GM12878 (cell line): ENCODE results near the gene PKP4.

Experiments used
- ASH2L ChIP-seq: fragments of 300-600, 200-600 bp; sonication (generic); IDR thresholded peaks from 2 replicates; pipeline ENCODE4 v1.6.1; 2017; ENCODE audit warnings: low read depth, mild to moderate bottlenecking, borderline replicate concordance
- EP300 ChIP-seq, 2 experiments: fragments of 150-350 bp in 1 of 2; IDR thresholded peaks; 2 replicates each; pipeline ENCODE4 v1.6.1; 2011 to 2012; ENCODE audit warnings: low read depth in 2 of 2, low read length in 2 of 2, borderline replicate concordance in 1 of 2, improper control_type of control experiment in 1 of 2, inconsistent platforms in 1 of 2; ENCODE audit not compliant: control insufficient read depth in 1 of 2
- IKZF1 ChIP-seq: fragments of 450-650 bp; conservative IDR thresholded peaks from 2 replicates; pipeline ENCODE4 v1.6.1; 2017; ENCODE audit warnings: antibody characterized with exemption, mild to moderate bottlenecking
- JUND ChIP-seq: IDR thresholded peaks from 2 replicates; pipeline ENCODE4 v1.6.1; 2012; ENCODE audit warnings: low read depth, mild to moderate bottlenecking, low read length, improper control_type of control experiment, moderate library complexity
- SP1 ChIP-seq: IDR thresholded peaks from one replicate; pipeline ENCODE4 v1.6.1; 2011; ENCODE audit warnings: low read depth, low read length
- SUPT20H ChIP-seq: IDR thresholded peaks from 2 replicates; pipeline ENCODE4 v1.6.1; 2011; ENCODE audit warnings: low read depth, mild to moderate bottlenecking, low read length, moderate library complexity, borderline replicate concordance; ENCODE audit not compliant: control insufficient read depth
- TF ChIP-seq, protein P1 (sequence below): fragments of 450-650 bp; IDR thresholded peaks from 2 replicates; pipeline ENCODE4 v1.6.1; 2017; ENCODE audit warnings: antibody characterized with exemption, mild to moderate bottlenecking, moderate library complexity
- TF ChIP-seq, protein P2 (sequence below): IDR thresholded peaks from 2 replicates; pipeline ENCODE4 v1.6.1; 2011; ENCODE audit warnings: low read depth, low read length, improper control_type of control experiment, borderline replicate concordance
- TF ChIP-seq, protein P3 (sequence below), 3 experiments: IDR thresholded peaks in 2 of 3; conservative IDR thresholded peaks in 1 of 3; 2 replicates each; pipeline ENCODE4 v1.5.1; 2011; ENCODE audit warnings: low read depth in 3 of 3, low read length in 3 of 3, mild to moderate bottlenecking in 3 of 3, control low read depth in 2 of 3, moderate library complexity in 2 of 3, inconsistent platforms in 1 of 3, mixed read lengths in 1 of 3; ENCODE audit not compliant: control insufficient read depth in 2 of 3, insufficient read depth in 1 of 3; ENCODE audit errors: extremely low read depth in 1 of 3

DNA sequence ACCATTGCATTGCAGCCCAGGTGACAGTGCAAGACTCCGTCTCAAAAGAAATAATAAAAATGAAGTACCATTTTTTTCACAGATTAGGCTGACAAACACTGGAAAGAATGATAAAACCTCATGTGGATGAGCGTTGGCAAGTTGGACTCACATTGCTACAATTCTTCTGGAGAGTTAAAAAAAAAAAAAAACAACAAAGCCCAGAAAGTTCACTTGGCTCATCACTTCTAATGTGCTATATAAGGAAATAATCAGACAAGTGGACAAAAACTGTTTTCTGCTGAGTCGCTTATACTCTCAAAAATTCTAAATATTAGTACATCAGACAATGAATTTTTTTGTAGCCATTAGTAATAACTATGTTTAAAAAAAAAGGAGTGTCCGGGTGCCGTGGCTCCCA is 38.4 kb downstream of the PKP4 start:
- TF ChIP-seq SP1 (no peak), ASH2L (no peak), EP300 (IDR thresholded peaks at IDR 0.05; ENCODE audit: borderline replicate concordance in 1 of 2, control insufficient read depth in 1 of 2, low read depth in 2 of 2, low read length in 2 of 2) (no peak), JUND (no peak), SUPT20H (no peak), IKZF1 (no peak)
- TF ChIP-seq, protein P1, sequence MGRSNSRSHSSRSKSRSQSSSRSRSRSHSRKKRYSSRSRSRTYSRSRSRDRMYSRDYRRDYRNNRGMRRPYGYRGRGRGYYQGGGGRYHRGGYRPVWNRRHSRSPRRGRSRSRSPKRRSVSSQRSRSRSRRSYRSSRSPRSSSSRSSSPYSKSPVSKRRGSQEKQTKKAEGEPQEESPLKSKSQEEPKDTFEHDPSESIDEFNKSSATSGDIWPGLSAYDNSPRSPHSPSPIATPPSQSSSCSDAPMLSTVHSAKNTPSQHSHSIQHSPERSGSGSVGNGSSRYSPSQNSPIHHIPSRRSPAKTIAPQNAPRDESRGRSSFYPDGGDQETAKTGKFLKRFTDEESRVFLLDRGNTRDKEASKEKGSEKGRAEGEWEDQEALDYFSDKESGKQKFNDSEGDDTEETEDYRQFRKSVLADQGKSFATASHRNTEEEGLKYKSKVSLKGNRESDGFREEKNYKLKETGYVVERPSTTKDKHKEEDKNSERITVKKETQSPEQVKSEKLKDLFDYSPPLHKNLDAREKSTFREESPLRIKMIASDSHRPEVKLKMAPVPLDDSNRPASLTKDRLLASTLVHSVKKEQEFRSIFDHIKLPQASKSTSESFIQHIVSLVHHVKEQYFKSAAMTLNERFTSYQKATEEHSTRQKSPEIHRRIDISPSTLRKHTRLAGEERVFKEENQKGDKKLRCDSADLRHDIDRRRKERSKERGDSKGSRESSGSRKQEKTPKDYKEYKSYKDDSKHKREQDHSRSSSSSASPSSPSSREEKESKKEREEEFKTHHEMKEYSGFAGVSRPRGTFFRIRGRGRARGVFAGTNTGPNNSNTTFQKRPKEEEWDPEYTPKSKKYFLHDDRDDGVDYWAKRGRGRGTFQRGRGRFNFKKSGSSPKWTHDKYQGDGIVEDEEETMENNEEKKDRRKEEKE = no peak
- TF ChIP-seq, protein P2, sequence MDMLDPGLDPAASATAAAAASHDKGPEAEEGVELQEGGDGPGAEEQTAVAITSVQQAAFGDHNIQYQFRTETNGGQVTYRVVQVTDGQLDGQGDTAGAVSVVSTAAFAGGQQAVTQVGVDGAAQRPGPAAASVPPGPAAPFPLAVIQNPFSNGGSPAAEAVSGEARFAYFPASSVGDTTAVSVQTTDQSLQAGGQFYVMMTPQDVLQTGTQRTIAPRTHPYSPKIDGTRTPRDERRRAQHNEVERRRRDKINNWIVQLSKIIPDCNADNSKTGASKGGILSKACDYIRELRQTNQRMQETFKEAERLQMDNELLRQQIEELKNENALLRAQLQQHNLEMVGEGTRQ = no peak
- TF ChIP-seq, protein P3, sequence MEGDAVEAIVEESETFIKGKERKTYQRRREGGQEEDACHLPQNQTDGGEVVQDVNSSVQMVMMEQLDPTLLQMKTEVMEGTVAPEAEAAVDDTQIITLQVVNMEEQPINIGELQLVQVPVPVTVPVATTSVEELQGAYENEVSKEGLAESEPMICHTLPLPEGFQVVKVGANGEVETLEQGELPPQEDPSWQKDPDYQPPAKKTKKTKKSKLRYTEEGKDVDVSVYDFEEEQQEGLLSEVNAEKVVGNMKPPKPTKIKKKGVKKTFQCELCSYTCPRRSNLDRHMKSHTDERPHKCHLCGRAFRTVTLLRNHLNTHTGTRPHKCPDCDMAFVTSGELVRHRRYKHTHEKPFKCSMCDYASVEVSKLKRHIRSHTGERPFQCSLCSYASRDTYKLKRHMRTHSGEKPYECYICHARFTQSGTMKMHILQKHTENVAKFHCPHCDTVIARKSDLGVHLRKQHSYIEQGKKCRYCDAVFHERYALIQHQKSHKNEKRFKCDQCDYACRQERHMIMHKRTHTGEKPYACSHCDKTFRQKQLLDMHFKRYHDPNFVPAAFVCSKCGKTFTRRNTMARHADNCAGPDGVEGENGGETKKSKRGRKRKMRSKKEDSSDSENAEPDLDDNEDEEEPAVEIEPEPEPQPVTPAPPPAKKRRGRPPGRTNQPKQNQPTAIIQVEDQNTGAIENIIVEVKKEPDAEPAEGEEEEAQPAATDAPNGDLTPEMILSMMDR (IDR thresholded peaks at IDR 0.05 in 2 of 3, conservative IDR thresholded peaks at IDR 0.05 in 1 of 3; ENCODE audit: control insufficient read depth in 2 of 3, extremely low read depth in 1 of 3, insufficient read depth in 1 of 3, low read depth in 3 of 3, low read length in 3 of 3) = no peak
